Activated CD8-positive, alpha-beta memory T cell treated with anti-CD3 and anti-CD28 coated beads, Interleukin-2, amount 10 ng/mL, durations not matched to agents 7 days and 5 days (primary cell): Measurements from ENCODE around the gene GAREM1. TPM values are rescaled to one million over a fixed set of nuclear protein-coding genes. Genes with fewer than 3 reads are reported as not detected.
"Not testable (repeated sequence)": the region's sequence is repeated elsewhere in the genome, so short reads cannot be mapped to it uniquely, and the experiment has no call there.

Source experiments
- ATAC-seq: fragments of 150-1000 bp; cut with Tn5 transposase; one replicate; pipeline ENCODE4 v1.10.0; 2021; ENCODE audit warnings: moderate library complexity
- CTCF ChIA-PET: fragments of 350-600 bp; sonication (Branson Sonifier 250); formaldehyde crosslinking; loops from one replicate; lab custom pipeline; 2021; ENCODE audit warnings: antibody characterized with exemption; lab: Charles Lee
- DNase-seq: peaks from one replicate; pipeline ENCODE4 v3.0.0-alpha.2; 2020
- H3K27ac Mint-ChIP-seq: one replicate; pipeline ENCODE4 v1.8.0; 2021; ENCODE audit warnings: mild to moderate bottlenecking, mixed read lengths
- H3K27me3 Mint-ChIP-seq: one replicate; pipeline ENCODE4 v1.8.0; 2021; ENCODE audit warnings: mixed read lengths
- H3K36me3 Mint-ChIP-seq: one replicate; pipeline ENCODE4 v1.8.0; 2021; ENCODE audit warnings: mild to moderate bottlenecking, mixed read lengths
- H3K4me1 Mint-ChIP-seq: one replicate; pipeline ENCODE4 v1.8.0; 2021; ENCODE audit warnings: mixed read lengths
- H3K4me3 Mint-ChIP-seq: one replicate; pipeline ENCODE4 v1.8.0; 2021; ENCODE audit warnings: mild to moderate bottlenecking, moderate library complexity, mixed read lengths
- H3K9me3 Mint-ChIP-seq: one replicate; pipeline ENCODE4 v1.8.0; 2022; ENCODE audit warnings: low read depth, mixed read lengths
- total RNA-seq, 2 experiments: library from RNA; stranded (reverse); gene quantifications; one replicate each; pipeline ENCODE4 v1.2.3, GENCODE V29; 2021

Gene GAREM1
- total RNA-seq, 2 experiments from 2014 or later: not detected

DNA sequence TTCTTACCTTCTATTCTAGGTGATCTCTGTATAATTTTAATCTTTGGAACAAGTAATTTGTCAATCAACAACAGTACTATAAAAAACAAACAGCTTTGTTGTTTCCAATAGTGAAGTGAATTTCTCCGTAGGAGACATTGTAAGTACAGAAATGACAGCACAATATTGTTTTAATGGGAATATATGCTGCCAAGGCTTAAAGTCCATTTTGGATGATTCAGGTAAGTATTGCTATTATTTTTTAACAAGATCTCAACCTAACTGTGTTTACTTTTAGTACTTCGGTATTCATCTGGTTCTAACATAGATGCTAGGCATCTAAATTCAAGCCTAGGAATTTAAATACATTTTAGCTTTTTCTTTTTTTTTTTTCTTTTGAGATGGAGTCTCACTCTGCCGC lies 175.1 kb downstream of the GAREM1 start:
- Mint-ChIP-seq H3K4me3 (no peak overlapping the region), H3K27ac (no peak overlapping the region), H3K36me3 (no peaks in the 10 kb centered on the region), H3K4me1 (no peaks in the 10 kb centered on the region), H3K27me3 (peaks cover 4% of the 10 kb centered on the region), H3K9me3 (no peaks in the 10 kb centered on the region)
- CTCF ChIA-PET: interaction anchor here (1.2 kb wide), 1 partner anchor 10 kb away, joined by 3 read pairs; no protein-coding TSS in a partner anchor
- DNase-seq (no peak), ATAC-seq (no peak)

DNA sequence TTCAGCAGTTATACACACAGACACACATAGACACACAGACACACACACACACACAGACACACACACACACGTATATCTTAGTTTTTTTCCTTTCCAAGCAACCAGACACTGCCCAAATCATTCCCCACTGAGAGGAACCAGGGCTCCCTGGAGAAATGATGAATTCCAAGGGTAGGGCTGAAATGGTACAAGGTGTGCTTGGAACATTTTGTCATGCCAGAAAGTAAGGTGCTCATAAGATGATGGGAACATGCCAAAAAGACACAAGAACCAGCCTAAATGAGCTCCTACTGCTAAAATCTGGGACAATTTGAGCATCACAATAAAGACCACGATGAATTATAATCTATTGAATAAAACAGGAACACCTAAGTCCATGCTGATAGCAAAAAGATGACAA lies 177.6 kb downstream of the GAREM1 start:
- Mint-ChIP-seq H3K4me1 (no peaks in the 10 kb centered on the region), H3K27ac (no peak overlapping the region), H3K36me3 (no peaks in the 10 kb centered on the region), H3K4me3 (no peak overlapping the region), H3K27me3 (no peaks in the 10 kb centered on the region), H3K9me3 (no peaks in the 10 kb centered on the region)
- DNase-seq (no peak), ATAC-seq (no peak)
- CTCF ChIA-PET: no interaction called here

DNA sequence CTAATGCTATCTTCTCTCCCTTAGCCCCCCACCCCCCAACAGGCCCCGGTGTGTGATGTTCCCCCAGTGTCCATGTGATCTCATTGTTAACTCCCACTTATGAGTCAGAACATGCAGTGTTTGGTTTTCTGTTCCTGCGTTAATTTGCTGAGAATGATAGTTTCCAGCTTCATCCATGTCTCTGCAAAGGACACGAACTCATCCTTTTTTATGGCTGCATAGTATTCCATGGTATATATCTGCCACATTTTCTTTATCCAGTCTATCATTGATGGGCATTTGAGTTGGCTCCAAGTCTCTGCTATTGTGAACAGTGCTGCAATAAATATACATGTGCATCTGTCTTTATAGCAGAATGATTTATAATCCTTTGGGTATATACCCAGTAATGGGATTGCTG lies 179.1 kb downstream of the GAREM1 start:
- H3K4me1 Mint-ChIP-seq, ATAC-seq, H3K4me3 Mint-ChIP-seq, H3K27me3 Mint-ChIP-seq, DNase-seq, H3K27ac Mint-ChIP-seq, H3K9me3 Mint-ChIP-seq, CTCF ChIA-PET, H3K36me3 Mint-ChIP-seq: not testable (repeated sequence)

DNA sequence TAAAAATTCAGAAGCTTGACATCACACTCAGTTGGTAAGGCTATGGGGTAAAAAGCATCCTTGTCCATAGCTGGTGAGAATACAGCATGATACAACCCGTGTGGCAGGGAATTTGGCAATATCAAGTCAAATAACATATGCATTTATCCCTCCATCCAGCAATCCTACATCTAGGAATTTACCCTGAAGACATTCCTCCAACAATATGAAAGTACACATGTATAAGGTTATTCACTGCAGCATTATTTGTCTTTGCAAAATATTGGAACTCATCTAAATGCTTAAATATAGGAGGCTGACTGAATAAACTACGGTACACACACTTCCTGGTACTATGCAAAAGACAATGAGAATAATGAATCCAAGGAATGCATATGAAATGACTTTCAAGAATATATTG lies 179.9 kb downstream of the GAREM1 start:
- no peaks in the 10 kb centered on the region for H3K9me3 Mint-ChIP-seq
- H3K4me1 Mint-ChIP-seq: no peaks in the 10 kb centered on the region
- CTCF ChIA-PET: interaction anchor here (2.3 to 2.8 kb wide), 2 partner anchors 133 to 180 kb away, joined by 6 to 11 read pairs; partner anchors contain the start of gene GAREM1
- no peak overlapping the region for H3K4me3 Mint-ChIP-seq
- DNase-seq (no peak), ATAC-seq (no peak)
- H3K36me3 Mint-ChIP-seq: no peaks in the 10 kb centered on the region
- no peak overlapping the region for H3K27ac Mint-ChIP-seq
- no peaks in the 10 kb centered on the region for H3K27me3 Mint-ChIP-seq

DNA sequence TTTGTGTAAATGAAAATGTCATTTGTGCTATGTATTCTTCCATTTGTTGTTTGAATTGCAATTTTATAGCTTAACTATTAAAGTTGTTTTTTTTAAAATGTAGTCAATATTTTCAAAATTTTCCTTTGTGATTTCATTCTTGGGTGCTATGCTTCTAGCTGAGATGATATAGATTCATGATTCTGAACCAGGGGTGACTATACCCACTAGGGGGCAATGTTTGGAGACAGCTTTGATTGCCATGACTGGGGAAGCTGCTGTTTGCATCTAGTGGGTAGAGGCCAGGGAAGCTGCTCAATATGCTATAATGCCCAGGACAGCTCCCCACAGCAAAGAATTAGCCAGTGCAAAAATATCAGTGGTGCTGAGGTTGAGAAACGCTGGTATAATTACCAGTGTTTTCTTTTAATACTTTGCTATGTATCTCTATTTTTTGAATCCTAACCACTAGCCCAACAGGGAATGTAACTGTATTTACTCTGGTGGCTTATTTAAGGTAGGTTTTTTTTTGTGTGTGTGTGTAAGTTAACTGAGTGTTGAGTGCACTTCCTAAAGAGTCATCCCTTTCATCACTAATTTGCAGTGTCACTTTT lies 181.1 kb downstream of the GAREM1 start:
- no peak for ATAC-seq
- no peaks in the 10 kb centered on the region for H3K27me3 Mint-ChIP-seq
- H3K36me3 Mint-ChIP-seq: no peaks in the 10 kb centered on the region
- no peaks in the 10 kb centered on the region for H3K4me1 Mint-ChIP-seq
- CTCF ChIA-PET: interaction anchor here (0.7 to 2.8 kb wide), 6 partner anchors 14 to 268 kb away, joined by 3 to 11 read pairs (median 3); partner anchors contain the start of gene GAREM1
- no peak overlapping the region for H3K27ac Mint-ChIP-seq
- no peak overlapping the region for H3K4me3 Mint-ChIP-seq
- peak; percentile 45 for DNase-seq
- H3K9me3 Mint-ChIP-seq: no peaks in the 10 kb centered on the region

DNA sequence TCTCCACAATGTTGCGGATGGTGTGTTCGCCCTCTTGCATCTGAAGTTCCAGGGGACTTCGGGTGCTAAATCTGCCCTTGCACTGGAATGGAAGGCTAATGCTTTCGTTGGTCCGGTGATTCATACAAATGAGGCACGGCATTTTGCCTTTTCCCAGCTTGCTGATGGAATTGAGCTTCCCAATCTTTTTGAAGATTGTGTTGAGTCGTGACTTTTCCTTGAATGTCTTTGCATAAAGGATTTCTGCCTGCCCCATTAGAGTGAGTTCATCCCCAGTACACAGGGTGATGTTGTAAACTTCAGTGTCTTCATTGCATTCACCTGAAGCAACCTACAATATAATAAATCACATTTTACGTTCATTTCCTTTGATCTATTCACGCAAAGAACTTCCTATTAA lies 182.8 kb downstream of the GAREM1 start:
- ATAC-seq: no peak
- CTCF ChIA-PET: no interaction called here
- DNase-seq: no peak

DNA sequence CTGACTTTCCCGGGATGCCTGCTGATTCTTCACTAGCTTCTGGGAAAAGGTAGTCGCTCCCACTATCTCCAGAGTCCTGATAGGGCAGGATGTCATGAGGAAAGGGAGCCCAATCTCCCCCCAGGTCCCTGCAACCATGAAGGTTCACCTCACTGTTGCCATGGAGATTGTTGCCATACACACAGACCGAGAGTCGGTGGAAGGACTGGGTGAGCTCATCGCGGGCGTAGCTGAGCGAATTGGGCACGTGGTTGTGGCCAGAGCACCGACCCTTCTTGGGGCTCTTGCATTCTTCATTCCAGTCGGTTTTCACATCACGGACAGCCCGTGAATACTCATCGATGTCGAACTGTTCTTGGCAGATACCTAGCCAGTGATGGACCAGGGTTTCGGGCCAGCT lies 183.4 kb downstream of the GAREM1 start:
- DNase-seq: no peak
- Mint-ChIP-seq H3K9me3 (no peaks in the 10 kb centered on the region), H3K4me3 (no peak overlapping the region), H3K4me1 (no peaks in the 10 kb centered on the region), H3K27me3 (no peaks in the 10 kb centered on the region), H3K27ac (no peak overlapping the region), H3K36me3 (no peaks in the 10 kb centered on the region)
- CTCF ChIA-PET: no interaction called here
- ATAC-seq: no peak

More for the DNA sequence above, 182.8 kb downstream of the GAREM1 start:
- no peaks in the 10 kb centered on the region for H3K36me3 Mint-ChIP-seq
- no peaks in the 10 kb centered on the region for H3K9me3 Mint-ChIP-seq
- H3K4me3 Mint-ChIP-seq: no peak overlapping the region
- no peaks in the 10 kb centered on the region for H3K27me3 Mint-ChIP-seq
- H3K4me1 Mint-ChIP-seq: no peaks in the 10 kb centered on the region
- H3K27ac Mint-ChIP-seq: no peak overlapping the region

DNA sequence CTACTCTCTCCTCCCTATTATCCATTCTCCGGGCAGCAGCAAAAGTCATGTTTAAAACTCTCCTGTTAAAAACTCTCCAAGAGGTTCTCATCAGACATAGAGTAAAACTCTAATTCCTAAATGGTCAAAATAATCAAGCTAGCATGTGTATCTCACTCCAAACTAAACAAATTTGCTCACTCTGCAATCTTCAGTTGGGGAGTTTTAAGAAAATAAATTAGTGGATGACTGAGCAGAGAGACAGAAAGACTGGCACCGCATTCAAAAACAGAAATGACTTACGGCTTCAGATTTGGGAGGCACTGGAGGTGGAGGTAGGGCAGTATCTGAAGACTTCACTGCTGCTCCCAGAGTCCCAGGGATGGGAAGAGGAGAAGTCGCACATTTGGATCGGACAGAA lies 183.9 kb downstream of the GAREM1 start:
- no peak overlapping the region for H3K4me3 Mint-ChIP-seq
- no peaks in the 10 kb centered on the region for H3K27me3 Mint-ChIP-seq
- no peak for DNase-seq
- H3K36me3 Mint-ChIP-seq: no peaks in the 10 kb centered on the region
- H3K4me1 Mint-ChIP-seq: no peaks in the 10 kb centered on the region
- no peak overlapping the region for H3K27ac Mint-ChIP-seq
- no peaks in the 10 kb centered on the region for H3K9me3 Mint-ChIP-seq
- ATAC-seq: no peak
- CTCF ChIA-PET: no interaction called here

DNA sequence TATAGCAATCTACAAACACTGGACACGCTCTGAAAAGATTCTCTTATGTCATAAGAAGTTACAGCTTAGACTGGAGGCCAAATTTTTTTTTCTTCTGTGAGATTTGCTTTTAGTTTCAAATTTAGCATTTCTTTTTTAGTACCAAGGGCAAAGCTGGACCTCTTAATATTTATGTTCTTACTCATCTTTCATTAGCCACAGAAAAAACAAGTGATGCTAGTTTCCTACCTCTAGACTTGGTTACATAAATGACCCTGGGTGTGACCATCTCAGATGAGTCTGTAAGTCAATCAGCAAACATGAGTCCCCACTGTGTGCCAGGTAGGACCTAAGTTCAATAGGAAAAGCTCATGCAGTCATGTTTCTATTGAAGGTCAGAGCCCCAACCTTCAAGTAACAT lies 186.4 kb downstream of the GAREM1 start:
- no peak for ATAC-seq
- Mint-ChIP-seq H3K4me1 (no peaks in the 10 kb centered on the region), H3K36me3 (no peaks in the 10 kb centered on the region), H3K27me3 (no peaks in the 10 kb centered on the region), H3K9me3 (no peaks in the 10 kb centered on the region), H3K27ac (no peak overlapping the region), H3K4me3 (no peak overlapping the region)
- no peak for DNase-seq
- CTCF ChIA-PET: interaction anchor here (0.9 to 1.2 kb wide), 2 partner anchors 12 to 196 kb away, joined by 3 to 5 read pairs; no protein-coding TSS in a partner anchor

DNA sequence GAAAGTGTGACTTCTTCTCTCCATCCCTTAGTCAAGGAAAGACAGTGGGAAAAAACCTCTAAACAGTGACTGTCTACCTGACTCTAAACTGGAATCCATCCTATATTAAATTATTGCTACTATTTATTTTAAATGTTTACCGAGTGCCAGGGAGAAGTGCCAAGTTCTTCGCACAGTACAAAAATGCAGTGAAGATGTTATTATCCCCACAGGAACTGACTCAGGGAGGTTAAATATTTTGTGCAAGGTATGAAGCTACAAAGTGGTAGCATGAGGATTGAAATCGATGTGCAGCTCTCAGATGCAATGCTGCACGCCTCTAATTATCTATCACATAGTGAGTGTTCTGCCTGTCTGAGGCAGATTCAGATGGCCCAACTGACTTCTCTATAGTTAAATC lies 189.8 kb downstream of the GAREM1 start:
- DNase-seq (no peak), ATAC-seq (no peak)
- H3K27me3 Mint-ChIP-seq: peaks cover 17% of the 10 kb centered on the region
- no peaks in the 10 kb centered on the region for H3K9me3 Mint-ChIP-seq
- H3K27ac Mint-ChIP-seq: no peak overlapping the region
- CTCF ChIA-PET: no interaction called here
- H3K4me3 Mint-ChIP-seq: no peak overlapping the region
- H3K4me1 Mint-ChIP-seq: no peaks in the 10 kb centered on the region
- H3K36me3 Mint-ChIP-seq: no peaks in the 10 kb centered on the region

DNA sequence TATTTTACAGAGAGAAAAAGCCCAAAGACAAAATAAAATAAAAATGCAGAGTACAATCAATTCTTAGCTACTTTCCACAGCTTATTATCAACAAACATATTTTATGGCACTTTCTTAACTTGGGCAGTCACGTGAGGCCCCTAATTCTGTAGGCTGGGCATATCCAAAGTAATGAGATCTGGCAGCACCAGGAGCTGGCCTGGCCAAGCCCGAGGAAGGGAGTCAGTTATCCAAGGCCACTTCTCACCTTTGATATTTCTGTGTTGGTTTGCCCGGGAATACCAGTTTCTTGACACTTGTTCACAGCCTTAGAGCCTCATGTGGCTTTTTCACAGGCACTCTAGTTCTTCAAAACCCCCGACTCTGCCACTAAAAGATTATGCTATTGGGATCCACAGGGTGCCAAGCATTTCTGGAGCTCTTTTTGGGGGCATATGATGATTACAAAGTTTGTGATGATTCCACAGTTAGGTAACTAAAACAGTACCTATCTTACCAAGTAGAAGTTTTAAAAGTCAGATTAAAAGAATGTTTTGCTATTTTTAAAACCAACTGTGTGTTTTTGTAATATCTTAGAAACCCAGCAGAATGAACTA lies 190.4 kb downstream of the GAREM1 start:
- no peaks in the 10 kb centered on the region for H3K36me3 Mint-ChIP-seq
- H3K4me3 Mint-ChIP-seq: no peak overlapping the region
- no peak overlapping the region for H3K27ac Mint-ChIP-seq
- H3K27me3 Mint-ChIP-seq: peaks cover 17% of the 10 kb centered on the region
- H3K9me3 Mint-ChIP-seq: no peaks in the 10 kb centered on the region
- no peak for DNase-seq
- ATAC-seq: no peak
- CTCF ChIA-PET: interaction anchor here (1.3 kb wide), 1 partner anchor 8 kb away, joined by 5 read pairs; no protein-coding TSS in a partner anchor
- H3K4me1 Mint-ChIP-seq: no peaks in the 10 kb centered on the region

DNA sequence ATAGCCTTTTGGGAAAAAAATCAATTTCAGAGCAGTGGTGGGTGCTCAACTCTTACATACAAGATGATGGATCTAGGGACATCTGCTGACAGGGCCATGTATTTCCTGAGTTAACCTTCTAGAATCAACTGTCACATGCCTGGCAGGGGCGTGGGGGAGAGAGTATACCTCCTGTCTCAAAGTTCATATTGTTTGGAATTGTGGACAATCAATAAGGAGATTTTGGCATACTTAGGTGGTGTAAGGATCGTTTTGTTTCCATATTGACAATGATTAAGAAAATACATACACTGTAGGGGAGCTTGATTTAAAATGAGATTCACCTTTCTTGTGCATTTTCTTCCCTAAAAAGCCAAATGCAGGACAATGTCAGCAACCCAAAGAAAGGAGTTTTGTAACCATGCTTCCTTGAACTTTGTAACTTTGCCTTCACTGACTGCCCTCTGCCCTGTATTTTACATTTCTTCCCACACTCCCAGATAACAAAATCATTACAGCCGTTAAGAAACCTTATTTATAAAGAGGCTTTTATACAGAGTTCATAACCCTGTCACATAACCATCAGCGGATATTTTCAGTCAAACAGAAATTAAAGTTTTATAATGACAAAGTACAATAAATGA lies 192.4 kb downstream of the GAREM1 start:
- H3K27ac Mint-ChIP-seq: no peak overlapping the region
- peaks cover 21% of the 10 kb centered on the region for H3K27me3 Mint-ChIP-seq
- CTCF ChIA-PET: interaction anchor here (1.8 kb wide), 1 partner anchor 120 kb away, joined by 5 read pairs; no protein-coding TSS in a partner anchor
- no peaks in the 10 kb centered on the region for H3K9me3 Mint-ChIP-seq
- no peak overlapping the region for H3K4me3 Mint-ChIP-seq
- ATAC-seq (no peak), DNase-seq (no peak)
- H3K36me3 Mint-ChIP-seq: no peaks in the 10 kb centered on the region
- H3K4me1 Mint-ChIP-seq: no peaks in the 10 kb centered on the region

DNA sequence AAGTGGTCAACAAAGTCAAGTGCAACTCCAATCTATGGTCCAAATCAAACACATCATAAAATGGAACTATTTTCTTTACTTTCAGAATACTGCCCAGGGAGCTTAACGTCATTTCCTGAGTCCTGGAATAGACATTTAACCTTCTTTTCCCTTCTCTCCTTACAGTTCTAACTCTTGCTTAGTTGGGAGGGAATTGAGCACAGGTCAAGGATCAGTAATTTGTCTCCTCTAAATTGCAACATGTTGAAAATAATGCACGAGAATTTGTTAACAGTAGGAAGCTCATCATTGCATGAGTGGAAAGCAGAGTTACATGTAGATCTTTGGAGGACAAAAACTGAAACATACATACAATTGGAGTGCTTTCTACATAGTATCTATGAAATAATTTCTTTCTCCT lies 193.1 kb downstream of the GAREM1 start:
- H3K36me3 Mint-ChIP-seq: no peaks in the 10 kb centered on the region
- CTCF ChIA-PET: interaction anchor here (1.8 kb wide), 1 partner anchor 119 kb away, joined by 5 read pairs; no protein-coding TSS in a partner anchor
- DNase-seq: no peak

DNA sequence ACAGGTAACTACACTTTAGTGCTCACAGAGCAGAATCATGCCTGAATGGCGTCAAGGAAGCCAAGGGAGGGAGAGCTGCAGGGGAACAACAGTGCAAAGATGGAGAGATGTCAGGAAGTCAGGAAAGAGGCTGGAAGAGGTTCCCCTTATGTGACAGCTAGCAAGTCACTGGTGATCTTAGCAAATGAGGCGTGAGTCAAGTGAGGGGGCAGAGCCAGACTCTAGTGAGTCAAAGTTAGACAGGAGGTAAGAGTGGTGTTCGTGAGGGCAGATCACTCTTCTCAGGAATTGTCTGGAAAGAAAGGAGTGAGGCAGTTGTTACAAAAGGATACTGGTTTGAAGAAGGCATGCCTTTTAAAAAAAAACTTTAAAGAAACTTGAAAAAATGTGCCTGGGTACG lies 193.8 kb downstream of the GAREM1 start:
- H3K36me3 Mint-ChIP-seq: no peaks in the 10 kb centered on the region
- no peaks in the 10 kb centered on the region for H3K9me3 Mint-ChIP-seq
- H3K4me1 Mint-ChIP-seq: no peaks in the 10 kb centered on the region
- no peak overlapping the region for H3K27ac Mint-ChIP-seq
- CTCF ChIA-PET: interaction anchor here (1.8 kb wide), 1 partner anchor 119 kb away, joined by 5 read pairs; no protein-coding TSS in a partner anchor
- ATAC-seq (no peak), DNase-seq (no peak)
- peaks cover 21% of the 10 kb centered on the region for H3K27me3 Mint-ChIP-seq
- H3K4me3 Mint-ChIP-seq: no peak overlapping the region

More for the DNA sequence above, 193.1 kb downstream of the GAREM1 start:
- peaks cover 21% of the 10 kb centered on the region for H3K27me3 Mint-ChIP-seq
- no peak overlapping the region for H3K27ac Mint-ChIP-seq
- no peaks in the 10 kb centered on the region for H3K4me1 Mint-ChIP-seq
- no peak for ATAC-seq
- H3K9me3 Mint-ChIP-seq: no peaks in the 10 kb centered on the region
- H3K4me3 Mint-ChIP-seq: no peak overlapping the region
